Activated T-helper 1 cell treated with Interleukin-2 at 50 U/mL for 16 hours (primary cell): ENCODE measurements around the gene LARGE1.

Experiments
- DNase-seq: peaks from one replicate; pipeline ENCODE4 v3.0.0-alpha.2; 2020; ENCODE audit warnings: low read depth

Gene LARGE1

GRCh38 chr22:33717694-33718396 lies 202.4 kb downstream of the LARGE1 start:
- DNase-seq, result no peak

GRCh38 chr22:33715237-33715985 lies 204.9 kb downstream of the LARGE1 start:
- no peak for DNase-seq

GRCh38 chr22:33710326-33710725 lies 209.9 kb downstream of the LARGE1 start:
- DNase-seq, result no peak

GRCh38 chr22:33707581-33707980 lies 212.7 kb downstream of the LARGE1 start:
- no peak for DNase-seq

- no peak for DNase-seq
Observed at GRCh38 chr22:33706100-33706499, 214.2 kb downstream of the LARGE1 start.

- no peak for DNase-seq
Observed at GRCh38 chr22:33699176-33699575, 221.1 kb downstream of the LARGE1 start.

GRCh38 chr22:33697640-33698039 lies 222.6 kb downstream of the LARGE1 start:
- no peak for DNase-seq

GRCh38 chr22:33691057-33691630 lies 229.1 kb downstream of the LARGE1 start:
- no peak for DNase-seq

- no peak for DNase-seq
Observed at GRCh38 chr22:33688903-33689302, 231.4 kb downstream of the LARGE1 start.

GRCh38 chr22:33687464-33687863 lies 232.8 kb downstream of the LARGE1 start:
- DNase-seq, result no peak

- DNase-seq, result no peak
Observed at GRCh38 chr22:33684087-33684486, 236.2 kb downstream of the LARGE1 start.

- no peak for DNase-seq
Observed at GRCh38 chr22:33682927-33683326, 237.3 kb downstream of the LARGE1 start.

- no peak for DNase-seq
Observed at GRCh38 chr22:33680632-33681031, 239.6 kb downstream of the LARGE1 start.

- DNase-seq, result no peak
Observed at GRCh38 chr22:33678523-33678922, 241.8 kb downstream of the LARGE1 start.

GRCh38 chr22:33677536-33677935 lies 242.7 kb downstream of the LARGE1 start:
- no peak for DNase-seq

GRCh38 chr22:33674357-33674756 lies 245.9 kb downstream of the LARGE1 start:
- DNase-seq, result no peak

GRCh38 chr22:33669746-33670145 lies 250.5 kb downstream of the LARGE1 start:
- no peak for DNase-seq

GRCh38 chr22:33666961-33667619 lies 253.2 kb downstream of the LARGE1 start:
- DNase-seq, result no peak

GRCh38 chr22:33666279-33666960 lies 253.9 kb downstream of the LARGE1 start:
- no peak for DNase-seq

GRCh38 chr22:33659448-33659847 lies 260.8 kb downstream of the LARGE1 start:
- DNase-seq, result no peak

GRCh38 chr22:33658775-33659174 lies 261.5 kb downstream of the LARGE1 start:
- no peak for DNase-seq

GRCh38 chr22:33657670-33658069 lies 262.6 kb downstream of the LARGE1 start:
- DNase-seq, result no peak
